ENCODE data around the gene SPRYD3. TPM values are rescaled to one million over a fixed set of nuclear protein-coding genes. Genes with fewer than 3 reads are reported as not detected.

The SPRYD3 gene
- total and polyA plus RNA-seq, 2 experiments from 2014 or later, result 4.3 to 5.4 TPM

- Mint-ChIP-seq H3K27ac (no peak within 1 kb of the TSS), H3K9me3 (no peaks in the 10 kb centered on the region)
These were observed 24.0 kb upstream of the SPRYD3 start, which contains the start of gene SOAT2 for GRCh38 chr12:53102883-53103807. TSS of gene SOAT2 (plus strand) at chr12:53103486. CDS start at chr12:53103578, 92 bp downstream.

DNA sequence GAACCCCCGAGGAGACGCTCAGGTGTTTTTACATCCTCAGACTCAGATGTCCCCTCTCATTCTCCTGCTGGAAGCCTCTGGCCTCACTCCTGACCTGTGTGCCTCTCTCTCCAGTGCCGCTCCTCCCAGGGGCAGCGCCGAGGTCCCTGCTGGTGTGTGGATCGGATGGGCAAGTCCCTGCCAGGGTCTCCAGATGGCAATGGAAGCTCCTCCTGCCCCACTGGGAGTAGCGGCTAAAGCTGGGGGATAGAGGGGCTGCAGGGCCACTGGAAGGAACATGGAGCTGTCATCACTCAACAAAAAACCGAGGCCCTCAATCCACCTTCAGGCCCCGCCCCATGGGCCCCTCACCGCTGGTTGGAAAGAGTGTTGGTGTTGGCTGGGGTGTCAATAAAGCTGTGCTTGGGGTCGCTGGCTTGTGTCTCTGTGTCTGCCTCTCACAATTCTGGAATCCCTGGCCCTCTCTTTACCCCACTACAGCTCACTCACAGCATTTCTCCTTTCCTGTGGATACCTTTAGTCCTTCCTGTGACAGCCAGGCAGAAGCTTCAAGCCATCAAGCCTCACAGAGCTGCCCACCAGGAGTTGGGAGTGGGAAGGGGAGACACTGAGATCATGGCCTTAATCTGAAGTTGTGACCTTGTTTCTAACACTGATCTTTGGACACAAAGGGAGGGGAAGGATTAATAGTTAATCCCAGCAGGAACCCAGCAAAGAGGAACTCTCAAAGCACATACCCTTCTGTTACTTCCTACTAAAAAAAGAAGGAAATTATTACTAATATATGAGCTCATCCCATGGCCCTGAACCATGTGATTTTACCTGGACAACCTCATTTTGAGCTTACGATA lies 23.0 kb upstream of the SPRYD3 start:
- Histone ChIP-seq H3K4me2 (no peak overlapping the region), H3K36me3 (ENCODE audit: insufficient read depth) (no peaks in the 10 kb centered on the region), H3F3A (replicated peaks; ENCODE audit: low read depth) (peaks cover 11% of the 10 kb centered on the region), H3K9me2 (ENCODE audit: insufficient read depth) (no peaks in the 10 kb centered on the region), H3K79me2 (replicated peaks; ENCODE audit: insufficient read depth) (no peaks in the 10 kb centered on the region), H2AFZ (no peak overlapping the region), H4K20me1 (replicated peaks; ENCODE audit: insufficient read depth) (no peaks in the 10 kb centered on the region), H3K27ac (ENCODE audit: low read depth) (no peak overlapping the region), H3K27me3 (ENCODE audit: insufficient read depth) (peaks cover 14% of the 10 kb centered on the region), H3K4me1 (ENCODE audit: insufficient read depth) (peaks cover 21% of the 10 kb centered on the region), H3K4me3 (no peak overlapping the region)
- H3K36me3 Mint-ChIP-seq (ENCODE audit: low read depth), result no peaks in the 10 kb centered on the region; the same call in 2 of the 3 replicates
- H3K9me3 Mint-ChIP-seq, result no peaks in the 10 kb centered on the region
- no peak overlapping the region for H3K4me3 Mint-ChIP-seq
- no peak for TF ChIP-seq NANOG (IDR thresholded peaks at IDR 0.05; ENCODE audit: borderline replicate concordance)
- no peak for TF ChIP-seq POLR2AphosphoS5 (IDR thresholded peaks at IDR 0.05; ENCODE audit: low read depth)
- TF ChIP-seq, protein P1, sequence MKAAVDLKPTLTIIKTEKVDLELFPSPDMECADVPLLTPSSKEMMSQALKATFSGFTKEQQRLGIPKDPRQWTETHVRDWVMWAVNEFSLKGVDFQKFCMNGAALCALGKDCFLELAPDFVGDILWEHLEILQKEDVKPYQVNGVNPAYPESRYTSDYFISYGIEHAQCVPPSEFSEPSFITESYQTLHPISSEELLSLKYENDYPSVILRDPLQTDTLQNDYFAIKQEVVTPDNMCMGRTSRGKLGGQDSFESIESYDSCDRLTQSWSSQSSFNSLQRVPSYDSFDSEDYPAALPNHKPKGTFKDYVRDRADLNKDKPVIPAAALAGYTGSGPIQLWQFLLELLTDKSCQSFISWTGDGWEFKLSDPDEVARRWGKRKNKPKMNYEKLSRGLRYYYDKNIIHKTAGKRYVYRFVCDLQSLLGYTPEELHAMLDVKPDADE (IDR thresholded peaks at IDR 0.05), result no peak
- TF ChIP-seq STAT1 (IDR thresholded peaks at IDR 0.05; ENCODE audit: unreplicated experiment), result no peak
- no peak overlapping the region for H3K27ac Mint-ChIP-seq
- peaks cover 27% of the 10 kb centered on the region for H3K27me3 Mint-ChIP-seq (ENCODE audit: insufficient read depth, low read depth, poor library complexity)
- H3K4me1 Mint-ChIP-seq, result peaks cover 37% of the 10 kb centered on the region
- no peak for ATAC-seq
- DNase-seq (ENCODE audit: low spot score), result no peak

More at GRCh38 chr12:53102883-53103807, 24.0 kb upstream of the SPRYD3 start, which contains the start of gene SOAT2:
- TF ChIP-seq, protein P2, sequence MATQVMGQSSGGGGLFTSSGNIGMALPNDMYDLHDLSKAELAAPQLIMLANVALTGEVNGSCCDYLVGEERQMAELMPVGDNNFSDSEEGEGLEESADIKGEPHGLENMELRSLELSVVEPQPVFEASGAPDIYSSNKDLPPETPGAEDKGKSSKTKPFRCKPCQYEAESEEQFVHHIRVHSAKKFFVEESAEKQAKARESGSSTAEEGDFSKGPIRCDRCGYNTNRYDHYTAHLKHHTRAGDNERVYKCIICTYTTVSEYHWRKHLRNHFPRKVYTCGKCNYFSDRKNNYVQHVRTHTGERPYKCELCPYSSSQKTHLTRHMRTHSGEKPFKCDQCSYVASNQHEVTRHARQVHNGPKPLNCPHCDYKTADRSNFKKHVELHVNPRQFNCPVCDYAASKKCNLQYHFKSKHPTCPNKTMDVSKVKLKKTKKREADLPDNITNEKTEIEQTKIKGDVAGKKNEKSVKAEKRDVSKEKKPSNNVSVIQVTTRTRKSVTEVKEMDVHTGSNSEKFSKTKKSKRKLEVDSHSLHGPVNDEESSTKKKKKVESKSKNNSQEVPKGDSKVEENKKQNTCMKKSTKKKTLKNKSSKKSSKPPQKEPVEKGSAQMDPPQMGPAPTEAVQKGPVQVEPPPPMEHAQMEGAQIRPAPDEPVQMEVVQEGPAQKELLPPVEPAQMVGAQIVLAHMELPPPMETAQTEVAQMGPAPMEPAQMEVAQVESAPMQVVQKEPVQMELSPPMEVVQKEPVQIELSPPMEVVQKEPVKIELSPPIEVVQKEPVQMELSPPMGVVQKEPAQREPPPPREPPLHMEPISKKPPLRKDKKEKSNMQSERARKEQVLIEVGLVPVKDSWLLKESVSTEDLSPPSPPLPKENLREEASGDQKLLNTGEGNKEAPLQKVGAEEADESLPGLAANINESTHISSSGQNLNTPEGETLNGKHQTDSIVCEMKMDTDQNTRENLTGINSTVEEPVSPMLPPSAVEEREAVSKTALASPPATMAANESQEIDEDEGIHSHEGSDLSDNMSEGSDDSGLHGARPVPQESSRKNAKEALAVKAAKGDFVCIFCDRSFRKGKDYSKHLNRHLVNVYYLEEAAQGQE (IDR thresholded peaks at IDR 0.05; ENCODE audit: unreplicated experiment), result no peak
- TF ChIP-seq, protein P1 (IDR thresholded peaks at IDR 0.05), result no peak
- no peak within 1 kb of the TSS for H2AFZ ChIP-seq
- peaks cover 12% of the 10 kb centered on the region for H3K27me3 ChIP-seq (ENCODE audit: insufficient read depth)
- Mint-ChIP-seq H3K27me3 (ENCODE audit: insufficient read depth, low read depth, poor library complexity) (peaks cover 24% of the 10 kb centered on the region), H3K36me3 (ENCODE audit: low read depth) (no peaks in the 10 kb centered on the region), H3K4me3 (no peak within 1 kb of the TSS), H3K4me1 (peaks cover 38% of the 10 kb centered on the region)
- H3K79me2 ChIP-seq (replicated peaks; ENCODE audit: insufficient read depth), result no peaks in the 10 kb centered on the region
- H4K20me1 ChIP-seq (replicated peaks; ENCODE audit: insufficient read depth), result no peaks in the 10 kb centered on the region
- H3K36me3 ChIP-seq (ENCODE audit: insufficient read depth), result no peaks in the 10 kb centered on the region
- no peak within 1 kb of the TSS for H3K27ac ChIP-seq (ENCODE audit: low read depth)
- H3K9me2 ChIP-seq (ENCODE audit: insufficient read depth), result no peaks in the 10 kb centered on the region
- DNase-seq (ENCODE audit: low spot score) (no peak), ATAC-seq (peak; percentile 12; the same call in 2 of the 3 replicates)
- H3K4me2 ChIP-seq, result no peak within 1 kb of the TSS
- H3F3A ChIP-seq (replicated peaks; ENCODE audit: low read depth), result peaks cover 9% of the 10 kb centered on the region
- H3K4me3 ChIP-seq, result no peak within 1 kb of the TSS
- peaks cover 31% of the 10 kb centered on the region for H3K4me1 ChIP-seq (ENCODE audit: insufficient read depth)

Measured in GM23338 (cell line).